PC-3 (cell line): ENCODE results near the gene PAGR1. TPM values are rescaled to one million over a fixed set of nuclear protein-coding genes. Genes with fewer than 3 reads are reported as not detected.
"Not testable (repeated sequence)": the region's sequence is repeated elsewhere in the genome, so short reads cannot be mapped to it uniquely, and the experiment has no call there.

ENCODE experiments used
- ATAC-seq: fragments of 200-7000 bp; cut with Tn5 transposase; 2 replicates; pipeline ENCODE4 v1.9.1; 2020; ENCODE audit warnings: mild to moderate bottlenecking, moderate library complexity
- BruUV-seq: library from RNA; stranded (reverse); fragments of 400-500 nt; replicated peaks from 2 replicates; lab custom pipeline; 2021; lab: Mats Ljungman, UMichigan
- CTCF ChIA-PET: fragments of 300-600 bp; sonication (Branson Sonifier 250); formaldehyde crosslinking; loops from one replicate; lab custom pipeline; 2022; ENCODE audit warnings: antibody characterized with exemption; lab: Charles Lee
- POLR2A ChIA-PET: fragments of 300-600 bp; sonication (Branson Sonifier 250); formaldehyde crosslinking; loops from one replicate; lab custom pipeline; 2022; ENCODE audit warnings: antibody characterized with exemption; ENCODE audit not compliant: unreplicated experiment; lab: Charles Lee
- DNase-seq: peaks from one replicate; pipeline ENCODE4 v3.0.0-alpha.2; 2015
- H2AFZ ChIP-seq: fragments of 300-600 bp; sonication (generic); 2 replicates; pipeline ENCODE4 v1.6.0; 2016; ENCODE audit warnings: antibody characterized with exemption, low read length
- H3F3A ChIP-seq: fragments of 300-600 bp; sonication (generic); one replicate; pipeline ENCODE4 v1.6.0; 2017; ENCODE audit warnings: antibody characterized with exemption, low read length, control low read depth, mild to moderate bottlenecking; ENCODE audit not compliant: unreplicated experiment
- H3K27ac ChIP-seq: fragments of 300-600 bp; sonication (generic); 2 replicates; pipeline ENCODE4 v1.5.1; 2016; ENCODE audit warnings: mild to moderate bottlenecking, low read length
- H3K27me3 ChIP-seq: fragments of 300-600 bp; sonication (generic); 2 replicates; pipeline ENCODE4 v1.6.1; 2016; ENCODE audit warnings: low read length, mixed read lengths
- H3K36me3 ChIP-seq: fragments of 300-600 bp; sonication (generic); 2 replicates; pipeline ENCODE4 v1.6.1; 2016; ENCODE audit warnings: low read depth, mixed run types, low read length, mixed read lengths
- H3K4me1 ChIP-seq: fragments of 300-600 bp; sonication (generic); 2 replicates; pipeline ENCODE4 v1.5.1; 2016; ENCODE audit warnings: low read length; ENCODE audit not compliant: insufficient read depth
- H3K4me2 ChIP-seq: fragments of 300-600 bp; sonication (generic); 2 replicates; pipeline ENCODE4 v1.6.0; 2016; ENCODE audit warnings: low read length
- H3K4me3 ChIP-seq: fragments of 300-600 bp; sonication (generic); 2 replicates; pipeline ENCODE4 v1.5.1; 2016; ENCODE audit warnings: mild to moderate bottlenecking, low read length, mixed read lengths
- H3K79me2 ChIP-seq: fragments of 300-600 bp; sonication (generic); 2 replicates; pipeline ENCODE4 v1.6.1; 2017; ENCODE audit warnings: low read length, mixed read lengths
- H3K9ac ChIP-seq: fragments of 300-600 bp; sonication (generic); 2 replicates; pipeline ENCODE4 v1.6.0; 2016; ENCODE audit warnings: mild to moderate bottlenecking, low read length
- H3K9me2 ChIP-seq: fragments of 300-600 bp; sonication (generic); replicated peaks from 2 replicates; pipeline ENCODE4 v1.6.1; 2016; ENCODE audit warnings: mixed run types, low read length, mixed read lengths
- H3K9me3 ChIP-seq: fragments of 300-600 bp; sonication (generic); 2 replicates; pipeline ENCODE4 v1.6.1; 2016; ENCODE audit warnings: low read length, mixed read lengths
- H4K20me1 ChIP-seq: fragments of 300-600 bp; sonication (generic); 2 replicates; pipeline ENCODE4 v1.6.1; 2016; ENCODE audit warnings: low read length, mixed read lengths
- EZH2 ChIP-seq: fragments of 300-600 bp; sonication (generic); IDR thresholded peaks from one replicate; pipeline ENCODE4 v1.6.1; 2017; ENCODE audit warnings: antibody characterized with exemption, mild to moderate bottlenecking, low read length; ENCODE audit not compliant: unreplicated experiment
- EZH2phosphoT487 ChIP-seq: fragments of 300-600 bp; sonication (generic); IDR thresholded peaks from 2 replicates; pipeline ENCODE4 v1.6.1; 2018; ENCODE audit warnings: mild to moderate bottlenecking, antibody characterized with exemption, low read length, borderline replicate concordance
- intact Hi-C: fragments of 100-400 bp; cut with micrococcal nuclease; formaldehyde crosslinking; loops from 2 replicates; pipeline ENCODE4 v1.9.0; 2023
- total RNA-seq: library from RNA; depleted of rRNA; stranded (reverse); fragments of >200 nt; gene quantifications from 2 replicates; pipeline ENCODE4 v1.2.3, GENCODE V29; 2014
- TF ChIP-seq, protein P1 (sequence below): fragments of 300-600 bp; sonication (generic); conservative IDR thresholded peaks from 2 replicates; pipeline ENCODE4 v1.5.1; 2017; ENCODE audit warnings: antibody characterized with exemption, low read depth, mild to moderate bottlenecking, low read length

PAGR1 gene
- total RNA-seq, 1 experiment from 2014 or later = 53.8 TPM

- no peak overlapping the region for H3K4me3 ChIP-seq
- H3K9me3 ChIP-seq = no peaks in the 10 kb centered on the region
- H3K27ac ChIP-seq = no peak overlapping the region
- H3K79me2 ChIP-seq = no peaks in the 10 kb centered on the region
- ATAC-seq (no peak), DNase-seq (peak; percentile 68)
- intact Hi-C loops = no loop called here
- TF ChIP-seq EZH2phosphoT487 (no peak), EZH2 (no peak)
- TF ChIP-seq, protein P1, sequence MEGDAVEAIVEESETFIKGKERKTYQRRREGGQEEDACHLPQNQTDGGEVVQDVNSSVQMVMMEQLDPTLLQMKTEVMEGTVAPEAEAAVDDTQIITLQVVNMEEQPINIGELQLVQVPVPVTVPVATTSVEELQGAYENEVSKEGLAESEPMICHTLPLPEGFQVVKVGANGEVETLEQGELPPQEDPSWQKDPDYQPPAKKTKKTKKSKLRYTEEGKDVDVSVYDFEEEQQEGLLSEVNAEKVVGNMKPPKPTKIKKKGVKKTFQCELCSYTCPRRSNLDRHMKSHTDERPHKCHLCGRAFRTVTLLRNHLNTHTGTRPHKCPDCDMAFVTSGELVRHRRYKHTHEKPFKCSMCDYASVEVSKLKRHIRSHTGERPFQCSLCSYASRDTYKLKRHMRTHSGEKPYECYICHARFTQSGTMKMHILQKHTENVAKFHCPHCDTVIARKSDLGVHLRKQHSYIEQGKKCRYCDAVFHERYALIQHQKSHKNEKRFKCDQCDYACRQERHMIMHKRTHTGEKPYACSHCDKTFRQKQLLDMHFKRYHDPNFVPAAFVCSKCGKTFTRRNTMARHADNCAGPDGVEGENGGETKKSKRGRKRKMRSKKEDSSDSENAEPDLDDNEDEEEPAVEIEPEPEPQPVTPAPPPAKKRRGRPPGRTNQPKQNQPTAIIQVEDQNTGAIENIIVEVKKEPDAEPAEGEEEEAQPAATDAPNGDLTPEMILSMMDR = no peak
- POLR2A ChIA-PET = no interaction called here
- no peaks in the 10 kb centered on the region for H3K36me3 ChIP-seq
- no peaks in the 10 kb centered on the region for H3K9me2 ChIP-seq
- BruUV-seq = no TSS peak
- H2AFZ ChIP-seq = no peak overlapping the region
- CTCF ChIA-PET = no interaction called here
- no peaks in the 10 kb centered on the region for H3F3A ChIP-seq
- H3K9ac ChIP-seq = no peak overlapping the region
- peaks cover 11% of the 10 kb centered on the region for H3K4me1 ChIP-seq
- H4K20me1 ChIP-seq = no peaks in the 10 kb centered on the region
- no peak overlapping the region for H3K4me2 ChIP-seq
- no peaks in the 10 kb centered on the region for H3K27me3 ChIP-seq
Measured at GRCh38 chr16:29779474-29779873, 36.5 kb upstream of the PAGR1 start.

- H3F3A ChIP-seq, H3K79me2 ChIP-seq, H3K9me3 ChIP-seq, POLR2A ChIA-PET, H3K4me3 ChIP-seq, H3K4me1 ChIP-seq, CTCF ChIA-PET, H4K20me1 ChIP-seq, H3K36me3 ChIP-seq, H3K27me3 ChIP-seq, intact Hi-C loops, H3K9ac ChIP-seq, H2AFZ ChIP-seq, ATAC-seq, BruUV-seq, H3K9me2 ChIP-seq: not testable (repeated sequence)
- peak; percentile 47 for DNase-seq
- peak overlapping the region; percentile 55 for H3K27ac ChIP-seq
- peak overlapping the region; percentile 54; the same call in 1 of the 2 replicates for H3K4me2 ChIP-seq
Measured at GRCh38 chr16:29783094-29783953, 32.6 kb upstream of the PAGR1 start.

GRCh38 chr16:29784157-29784556, 31.8 kb upstream of the PAGR1 start:
- CTCF ChIA-PET = no interaction called here
- Histone ChIP-seq H3F3A (no peaks in the 10 kb centered on the region), H2AFZ (no peak overlapping the region), H3K4me2 (peak overlapping the region; percentile 54), H3K4me1 (peaks cover 6% of the 10 kb centered on the region), H3K36me3 (no peaks in the 10 kb centered on the region), H3K79me2 (no peaks in the 10 kb centered on the region), H3K9me3 (no peaks in the 10 kb centered on the region), H3K27ac (peak overlapping the region; percentile 55), H3K27me3 (no peaks in the 10 kb centered on the region), H3K9me2 (no peaks in the 10 kb centered on the region), H3K4me3 (no peak overlapping the region), H4K20me1 (no peaks in the 10 kb centered on the region), H3K9ac (no peak overlapping the region)
- DNase-seq (peak; percentile 75), ATAC-seq (peak; percentile 71)
- BruUV-seq = no TSS peak
- TF ChIP-seq, protein P1 = no peak
- TF ChIP-seq EZH2phosphoT487 (no peak), EZH2 (no peak)
- intact Hi-C loops = no loop called here
- POLR2A ChIA-PET = no interaction called here
